NT2/D1 (cell line): ENCODE measurements around the gene RELL1.

Experiments used
- SUZ12 ChIP-seq: IDR thresholded peaks from 2 replicates; pipeline ENCODE4 v1.6.1; 2011; ENCODE audit not compliant: insufficient read length, insufficient read depth; ENCODE audit errors: extremely low read depth
- YY1 ChIP-seq: IDR thresholded peaks from 2 replicates; pipeline ENCODE4 v1.6.1; 2011; ENCODE audit not compliant: insufficient read length, insufficient read depth
- ZNF274 ChIP-seq: IDR thresholded peaks from 2 replicates; pipeline ENCODE4 v1.6.1; 2011; ENCODE audit warnings: mild to moderate bottlenecking, low read depth, low read length

DNA sequence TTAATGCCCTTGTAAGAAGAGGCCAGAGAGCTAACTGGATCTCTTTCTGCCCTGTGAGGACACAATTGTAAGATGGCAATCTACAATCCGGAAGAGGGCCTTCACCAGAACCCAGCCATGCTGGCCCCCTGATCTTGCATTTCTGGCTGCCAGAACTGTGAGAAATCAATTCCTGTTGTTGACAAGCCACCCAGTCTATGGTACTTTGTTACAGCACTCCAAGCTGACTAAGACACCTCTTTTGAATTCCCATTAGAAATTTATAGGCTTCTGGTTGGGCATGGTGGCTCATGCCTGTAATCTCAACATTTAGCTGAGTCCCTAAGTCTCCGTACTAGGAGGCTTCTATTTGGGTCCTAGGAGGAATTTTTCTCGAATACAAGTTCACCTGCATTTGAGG is 48.8 kb upstream of the RELL1 start:
- TF ChIP-seq YY1 (no peak), SUZ12 (no peak), ZNF274 (no peak)
